ENCODE results near the gene CD99L2.

GRCh38 chrX:150936556-150936955 is 38.1 kb upstream of the CD99L2 start:
- TF ChIP-seq CTCF (IDR thresholded peaks at IDR 0.05) = no peak
- no peak for TF ChIP-seq POLR2AphosphoS5 (IDR thresholded peaks at IDR 0.05)
